ENCODE data around the gene C1orf167.

- TF ChIP-seq CTCF (IDR thresholded peaks at IDR 0.05) (no peak), EZH2phosphoT487 (IDR thresholded peaks at IDR 0.05) (no peak)
These were observed 40.7 kb upstream of the C1orf167 start for GRCh38 chr1:11721311-11721710.
